Parathyroid adenoma (tissue), 2 donors: ENCODE measurements around the gene DENND5B.

Experiments used
- H2AFZ ChIP-seq: fragments of 300-600 bp; sonication (generic); one replicate; pipeline ENCODE4 v1.7.0; 2017; ENCODE audit warnings: antibody characterized with exemption, mild to moderate bottlenecking
- H3K27ac ChIP-seq: fragments of 300-600 bp; sonication (generic); one replicate; pipeline ENCODE4 v1.7.0; 2017
- H3K27me3 ChIP-seq: fragments of 300-600 bp; sonication (generic); one replicate; pipeline ENCODE4 v1.7.0; 2017; ENCODE audit warnings: low read length; ENCODE audit not compliant: control insufficient read depth, insufficient read depth
- H3K36me3 ChIP-seq: fragments of 300-600 bp; sonication (generic); one replicate; pipeline ENCODE4 v1.7.0; 2017; ENCODE audit warnings: low read length; ENCODE audit not compliant: control insufficient read depth, insufficient read depth
- H3K4me1 ChIP-seq: fragments of 300-600 bp; sonication (generic); one replicate; pipeline ENCODE4 v1.7.0; 2017; ENCODE audit warnings: control low read depth
- H3K4me2 ChIP-seq: fragments of 300-600 bp; sonication (generic); one replicate; pipeline ENCODE4 v1.7.0; 2017; ENCODE audit warnings: low read length
- H3K4me3 ChIP-seq: fragments of 300-600 bp; sonication (generic); one replicate; pipeline ENCODE4 v1.7.0; 2017; ENCODE audit warnings: low read depth, low read length
- H3K79me2 ChIP-seq: fragments of 300-600 bp; sonication (generic); one replicate; pipeline ENCODE4 v1.7.0; 2017; ENCODE audit warnings: control low read depth
- H3K9ac ChIP-seq: fragments of 300-600 bp; sonication (generic); one replicate; pipeline ENCODE4 v1.7.0; 2017; ENCODE audit warnings: mild to moderate bottlenecking
- H3K9me3 ChIP-seq: fragments of 300-600 bp; sonication (generic); one replicate; pipeline ENCODE4 v1.7.0; 2017; ENCODE audit warnings: low read length; ENCODE audit not compliant: control insufficient read depth
- CTCF ChIP-seq: fragments of 300-600 bp; sonication (generic); IDR thresholded peaks from one replicate; pipeline ENCODE4 v1.7.0; 2017; ENCODE audit warnings: antibody characterized with exemption, mild to moderate bottlenecking
- donor health status: primary hyperparathyroidism.

Gene DENND5B

GRCh38 chr12:31631023-31631724, 40.2 kb upstream of the DENND5B start:
- Histone ChIP-seq H3K36me3 (no peaks in the 10 kb centered on the region), H3K9ac (no peak overlapping the region), H3K4me3 (no peak overlapping the region), H3K27me3 (no peaks in the 10 kb centered on the region), H2AFZ (no peak overlapping the region), H3K4me2 (no peak overlapping the region), H3K4me1 (peaks cover 4% of the 10 kb centered on the region), H3K9me3 (no peaks in the 10 kb centered on the region), H3K79me2 (no peaks in the 10 kb centered on the region), H3K27ac (no peak overlapping the region)
- no peak for TF ChIP-seq CTCF

GRCh38 chr12:31629756-31630732, 39.1 kb upstream of the DENND5B start:
- no peak for TF ChIP-seq CTCF
- peak overlapping the region; percentile 22 for H3K4me3 ChIP-seq
- no peaks in the 10 kb centered on the region for H3K79me2 ChIP-seq
- peaks cover 4% of the 10 kb centered on the region for H3K4me1 ChIP-seq
- no peak overlapping the region for H3K9ac ChIP-seq
- no peaks in the 10 kb centered on the region for H3K27me3 ChIP-seq
- H3K4me2 ChIP-seq = peak overlapping the region; percentile 39
- H3K36me3 ChIP-seq = no peaks in the 10 kb centered on the region
- H3K27ac ChIP-seq = peak overlapping the region; percentile 37
- no peaks in the 10 kb centered on the region for H3K9me3 ChIP-seq
- H2AFZ ChIP-seq = peak overlapping the region; percentile 75

DNA sequence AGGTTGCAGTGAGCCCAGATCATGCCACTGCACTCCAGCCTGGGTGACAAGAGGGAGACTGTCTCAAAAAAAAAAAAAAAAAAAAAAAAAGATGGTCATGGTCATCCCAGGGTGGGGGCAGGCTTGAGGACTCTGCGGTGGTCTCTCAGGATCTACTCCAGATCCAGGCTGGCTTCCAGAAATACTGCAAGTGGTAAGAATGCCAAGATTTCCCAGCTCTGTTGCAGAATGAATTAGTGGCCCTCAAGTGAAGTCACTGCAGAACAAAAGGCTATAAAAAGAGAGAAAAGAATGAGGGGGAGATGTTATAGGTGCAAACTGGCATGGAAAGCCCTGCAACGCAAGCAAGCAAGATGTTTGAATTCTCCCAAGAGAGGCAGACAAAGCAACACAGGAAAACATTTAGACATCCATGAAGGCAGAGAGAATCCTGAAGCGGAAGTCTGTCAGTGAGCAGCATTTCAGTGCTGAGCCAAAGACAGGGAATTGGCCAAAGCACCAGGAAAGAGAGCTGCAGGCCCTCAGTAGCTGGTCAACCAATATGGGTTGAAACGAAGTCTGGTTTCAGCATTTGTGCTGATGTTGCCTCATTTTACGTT, 36.6 kb upstream of the DENND5B start:
- no peaks in the 10 kb centered on the region for H3K79me2 ChIP-seq
- no peak overlapping the region for H3K4me2 ChIP-seq
- no peak overlapping the region for H2AFZ ChIP-seq
- H3K4me1 ChIP-seq = peaks cover 4% of the 10 kb centered on the region
- H3K27me3 ChIP-seq = no peaks in the 10 kb centered on the region
- H3K4me3 ChIP-seq = no peak overlapping the region
- no peaks in the 10 kb centered on the region for H3K9me3 ChIP-seq
- TF ChIP-seq CTCF = no peak
- no peak overlapping the region for H3K27ac ChIP-seq
- no peak overlapping the region for H3K9ac ChIP-seq
- no peaks in the 10 kb centered on the region for H3K36me3 ChIP-seq

- H3K4me2 ChIP-seq = no peak overlapping the region
- H3K9me3 ChIP-seq = no peaks in the 10 kb centered on the region
- no peaks in the 10 kb centered on the region for H3K27me3 ChIP-seq
- no peak overlapping the region for H3K27ac ChIP-seq
- no peaks in the 10 kb centered on the region for H3K36me3 ChIP-seq
- H2AFZ ChIP-seq = no peak overlapping the region
- no peak for TF ChIP-seq CTCF
- no peak overlapping the region for H3K9ac ChIP-seq
- peaks cover 4% of the 10 kb centered on the region for H3K4me1 ChIP-seq
- H3K4me3 ChIP-seq = no peak overlapping the region
- no peaks in the 10 kb centered on the region for H3K79me2 ChIP-seq
Observed at GRCh38 chr12:31626270-31626995, 35.5 kb upstream of the DENND5B start.
